Measurements from ENCODE around the gene SUN1.

DNA sequence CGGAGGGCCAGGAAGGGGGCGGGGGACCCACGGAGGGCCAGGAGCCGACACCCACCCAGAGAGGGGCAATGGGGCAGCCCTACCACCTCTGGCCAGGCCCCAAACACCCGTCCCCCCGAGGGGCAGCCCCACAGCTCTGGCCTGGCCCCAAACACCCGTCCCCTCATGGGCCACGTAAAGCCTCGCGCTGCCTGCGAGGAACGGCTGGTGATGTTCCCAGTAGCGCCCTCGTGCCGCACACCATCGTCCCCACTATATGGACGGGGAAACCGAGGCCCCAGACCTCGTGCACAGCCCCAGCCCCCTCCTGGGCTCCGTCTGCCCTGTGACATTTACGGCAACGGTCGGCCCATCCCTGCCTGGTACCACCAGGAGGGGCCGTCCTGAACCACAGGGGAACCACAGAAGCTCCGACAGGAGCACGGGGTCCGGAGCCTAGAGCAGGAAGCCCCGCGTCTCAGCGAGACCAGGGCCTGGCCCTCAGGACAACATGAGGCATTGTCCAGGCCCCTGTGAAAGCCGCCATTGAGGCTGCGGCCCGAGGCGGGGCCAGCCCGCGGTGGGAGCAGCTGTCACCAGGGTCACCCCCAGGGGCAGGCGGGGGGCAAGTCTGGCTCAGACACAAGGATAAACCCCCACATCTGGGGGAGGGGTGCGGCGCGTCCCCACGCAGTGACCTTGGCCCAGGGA, 79.7 kb downstream of the SUN1 start:
- TF ChIP-seq, protein P1, sequence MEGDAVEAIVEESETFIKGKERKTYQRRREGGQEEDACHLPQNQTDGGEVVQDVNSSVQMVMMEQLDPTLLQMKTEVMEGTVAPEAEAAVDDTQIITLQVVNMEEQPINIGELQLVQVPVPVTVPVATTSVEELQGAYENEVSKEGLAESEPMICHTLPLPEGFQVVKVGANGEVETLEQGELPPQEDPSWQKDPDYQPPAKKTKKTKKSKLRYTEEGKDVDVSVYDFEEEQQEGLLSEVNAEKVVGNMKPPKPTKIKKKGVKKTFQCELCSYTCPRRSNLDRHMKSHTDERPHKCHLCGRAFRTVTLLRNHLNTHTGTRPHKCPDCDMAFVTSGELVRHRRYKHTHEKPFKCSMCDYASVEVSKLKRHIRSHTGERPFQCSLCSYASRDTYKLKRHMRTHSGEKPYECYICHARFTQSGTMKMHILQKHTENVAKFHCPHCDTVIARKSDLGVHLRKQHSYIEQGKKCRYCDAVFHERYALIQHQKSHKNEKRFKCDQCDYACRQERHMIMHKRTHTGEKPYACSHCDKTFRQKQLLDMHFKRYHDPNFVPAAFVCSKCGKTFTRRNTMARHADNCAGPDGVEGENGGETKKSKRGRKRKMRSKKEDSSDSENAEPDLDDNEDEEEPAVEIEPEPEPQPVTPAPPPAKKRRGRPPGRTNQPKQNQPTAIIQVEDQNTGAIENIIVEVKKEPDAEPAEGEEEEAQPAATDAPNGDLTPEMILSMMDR (IDR thresholded peaks at IDR 0.05) = no peak
- TF ChIP-seq EZH2 (IDR thresholded peaks at IDR 0.05; ENCODE audit: borderline replicate concordance, insufficient read depth, low read depth, low read length, poor library complexity, severe bottlenecking) = no peak
